Upper lobe of left lung (tissue), 6 donors: ENCODE results near the gene KHDC4. TPM values are rescaled to one million over a fixed set of nuclear protein-coding genes. Genes with fewer than 3 reads are reported as not detected.
"Not testable (repeated sequence)": the region's sequence is repeated elsewhere in the genome, so short reads cannot be mapped to it uniquely, and the experiment has no call there.

Experiments
- ATAC-seq, 2 donors: fragments of 200-7000 bp; cut with Tn5 transposase; one replicate each; pipeline ENCODE4 v1.9.1; 2022; ENCODE audit warnings: mild to moderate bottlenecking in 2 of 2, moderate library complexity in 2 of 2; ENCODE audit not compliant: low FRiP score in 2 of 2
- DNase-seq, 2 donors: peaks; one replicate each; pipeline ENCODE4 v3.0.0-alpha.2; 2019 to 2020
- H3K27ac ChIP-seq, 4 donors: fragments of 200-600 bp; sonication (generic); one replicate each; pipeline ENCODE4 v1.5.1; 2016 to 2019
- H3K27me3 ChIP-seq, 4 donors: fragments of 200-600 bp; sonication (generic); one replicate each; pipeline ENCODE4 v1.5.1; 2017 to 2019
- H3K36me3 ChIP-seq, 4 donors: fragments of 200-600 bp; sonication (generic); one replicate each; pipeline ENCODE4 v1.5.1; 2016 to 2019
- H3K4me1 ChIP-seq, 4 donors: fragments of 200-600 bp; sonication (generic); one replicate each; pipeline ENCODE4 v1.5.1; 2018 to 2019
- H3K4me3 ChIP-seq, 4 donors: fragments of 200-600 bp; sonication (generic); one replicate each; pipeline ENCODE4 v1.5.1; 2017 to 2019; ENCODE audit warnings: mild to moderate bottlenecking in 2 of 4, moderate library complexity in 1 of 4
- H3K9me3 ChIP-seq, 4 donors: fragments of 200-600 bp; sonication (generic); one replicate each; pipeline ENCODE4 v1.5.1; 2018 to 2019
- EP300 ChIP-seq, 4 donors: sonication (generic); formaldehyde crosslinking; IDR thresholded peaks; one replicate each; pipeline ENCODE4 v1.5.1; 2017; ENCODE audit warnings: antibody characterized with exemption in 4 of 4, control low read depth in 2 of 4
- POLR2A ChIP-seq, 4 donors: fragments of 450-650 bp; IDR thresholded peaks; one replicate each; pipeline ENCODE4 v1.5.1; 2016 to 2017; ENCODE audit warnings: antibody characterized with exemption in 4 of 4, mild to moderate bottlenecking in 2 of 4
- POLR2AphosphoS5 ChIP-seq, 2 donors: sonication (generic); formaldehyde crosslinking; IDR thresholded peaks; one replicate each; pipeline ENCODE4 v1.5.1; 2017; ENCODE audit warnings: antibody characterized with exemption in 2 of 2
- WGBS, 2 donors: methylation state at CpG; one replicate each; pipeline ENCODE4 v1.1.5; 2017 to 2018; 5-methylcytosine and 5-hydroxymethylcytosine counted together
- total RNA-seq, 6 donors: library from RNA; depleted of rRNA in 4 of 6; stranded (reverse); fragments of >200 nt in 4 of 6; gene quantifications; one replicate each; pipeline versions ENCODE4 v1.1.0 to v1.2.1, GENCODE V29; 2016 to 2021
- TF ChIP-seq, protein P1 (sequence below), 6 experiments: fragments of 450-650 bp in 4 of 6; fragments of 200-600 bp in 2 of 6; sonication (generic) in 2 of 6; IDR thresholded peaks; one replicate each; pipeline ENCODE4 v1.5.1; 2016 to 2019; ENCODE audit warnings: antibody characterized with exemption in 6 of 6
- donor health status: DM: no; HTN: no; CAD: no; lungs with moderate emphysema.
- donor health status: DM: no; HTN: yes; CAD: no; lungs with severe emphysema.

Gene KHDC4
- total RNA-seq, 6 donors from 2014 or later: 30.4 to 105 (median 37.6) TPM

DNA sequence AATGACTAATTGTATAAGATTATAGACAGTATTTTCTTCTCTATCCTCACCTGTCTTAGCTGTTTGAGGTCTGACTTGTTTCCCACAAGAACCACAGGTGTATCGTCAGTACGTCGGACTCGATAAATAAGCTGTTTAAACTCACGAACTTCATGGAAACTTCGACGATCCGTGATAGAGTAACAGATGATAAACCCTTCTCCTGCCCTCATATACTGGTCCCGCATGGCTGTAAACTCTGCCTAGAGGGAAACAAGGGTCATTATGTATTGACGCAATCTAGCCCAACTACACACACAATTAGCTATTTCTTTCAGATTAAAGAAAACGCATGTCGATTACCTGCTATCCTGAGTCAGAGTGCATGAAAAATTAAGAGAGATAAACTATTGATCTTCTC is 30.0 kb downstream of the KHDC4 start:
- Histone ChIP-seq H3K4me3 (no peak overlapping the region), H3K4me1 (peaks cover 0 to under 1% (median 0%) of the 10 kb centered on the region in 4 donors), H3K9me3 (no peaks in the 10 kb centered on the region), H3K27me3 (no peaks in the 10 kb centered on the region), H3K27ac (no peak overlapping the region), H3K36me3 (peaks cover 70 to 100% (median 89%) of the 10 kb centered on the region in 4 donors)
- DNase-seq: no peak
- no peak for ATAC-seq
- 95 to 96% methylated on average over 12 of the region's 12 CpGs for WGBS, 2 donors
- no peak for TF ChIP-seq POLR2A (IDR thresholded peaks at IDR 0.05)
- TF ChIP-seq, protein P1, sequence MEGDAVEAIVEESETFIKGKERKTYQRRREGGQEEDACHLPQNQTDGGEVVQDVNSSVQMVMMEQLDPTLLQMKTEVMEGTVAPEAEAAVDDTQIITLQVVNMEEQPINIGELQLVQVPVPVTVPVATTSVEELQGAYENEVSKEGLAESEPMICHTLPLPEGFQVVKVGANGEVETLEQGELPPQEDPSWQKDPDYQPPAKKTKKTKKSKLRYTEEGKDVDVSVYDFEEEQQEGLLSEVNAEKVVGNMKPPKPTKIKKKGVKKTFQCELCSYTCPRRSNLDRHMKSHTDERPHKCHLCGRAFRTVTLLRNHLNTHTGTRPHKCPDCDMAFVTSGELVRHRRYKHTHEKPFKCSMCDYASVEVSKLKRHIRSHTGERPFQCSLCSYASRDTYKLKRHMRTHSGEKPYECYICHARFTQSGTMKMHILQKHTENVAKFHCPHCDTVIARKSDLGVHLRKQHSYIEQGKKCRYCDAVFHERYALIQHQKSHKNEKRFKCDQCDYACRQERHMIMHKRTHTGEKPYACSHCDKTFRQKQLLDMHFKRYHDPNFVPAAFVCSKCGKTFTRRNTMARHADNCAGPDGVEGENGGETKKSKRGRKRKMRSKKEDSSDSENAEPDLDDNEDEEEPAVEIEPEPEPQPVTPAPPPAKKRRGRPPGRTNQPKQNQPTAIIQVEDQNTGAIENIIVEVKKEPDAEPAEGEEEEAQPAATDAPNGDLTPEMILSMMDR (IDR thresholded peaks at IDR 0.05): no peak
- TF ChIP-seq EP300 (IDR thresholded peaks at IDR 0.05): no peak
- no peak for TF ChIP-seq POLR2AphosphoS5 (IDR thresholded peaks at IDR 0.05)

DNA sequence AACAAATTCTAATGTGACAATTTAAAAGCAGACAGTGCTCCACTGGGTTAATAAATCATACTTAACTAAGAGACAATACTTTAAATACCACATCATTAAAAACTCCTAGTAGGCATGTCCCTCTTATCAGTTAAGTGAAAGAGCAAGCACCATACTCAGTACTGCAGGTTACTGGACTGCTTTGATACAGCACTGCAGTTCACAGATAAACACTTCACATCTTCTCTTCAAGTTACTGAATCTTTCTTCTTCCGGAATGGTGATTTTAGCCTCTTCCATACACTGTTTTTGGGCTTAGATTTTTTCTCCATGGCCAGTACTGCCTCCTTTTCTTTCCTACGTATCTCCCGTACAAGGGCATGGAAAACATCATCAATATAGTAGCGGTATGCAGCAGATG is 34.1 kb downstream of the KHDC4 start:
- Histone ChIP-seq H3K27me3 (no peaks in the 10 kb centered on the region), H3K4me3 (no peak overlapping the region), H3K36me3 (peaks cover 48 to 92% (median 80%) of the 10 kb centered on the region in 4 donors), H3K27ac (no peak overlapping the region), H3K4me1 (no peaks in the 10 kb centered on the region), H3K9me3 (no peaks in the 10 kb centered on the region)
- ATAC-seq (no peak), DNase-seq (no peak)
- WGBS, 2 donors: 87 to 88% methylated on average over 4 of the region's 4 CpGs
- TF ChIP-seq EP300 (IDR thresholded peaks at IDR 0.05) (no peak), POLR2AphosphoS5 (IDR thresholded peaks at IDR 0.05) (no peak), POLR2A (IDR thresholded peaks at IDR 0.05) (no peak)
- TF ChIP-seq, protein P1 (IDR thresholded peaks at IDR 0.05): no peak

DNA sequence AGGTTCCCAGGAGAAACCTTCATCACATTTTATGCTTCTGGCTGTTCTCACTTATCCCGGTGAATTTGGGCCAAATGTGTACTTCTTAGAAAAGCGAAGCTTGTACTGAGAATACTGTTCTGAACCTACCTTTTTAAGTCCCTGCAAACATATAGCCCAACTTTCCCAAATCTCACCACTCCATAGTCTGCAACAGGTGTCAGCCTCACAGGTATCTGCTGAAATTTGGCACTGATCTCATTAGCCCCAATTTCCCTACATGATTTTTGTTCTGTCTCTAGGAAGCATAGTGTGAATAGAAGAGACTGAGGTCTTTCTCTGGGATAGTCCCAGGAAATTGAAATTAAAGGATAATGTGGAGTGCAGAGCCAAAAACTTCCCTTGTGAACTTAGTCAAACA is 34.5 kb downstream of the KHDC4 start:
- no peak for DNase-seq
- no peak for ATAC-seq
- WGBS, 2 donors: 97 to 98% methylated on average over 2 of the region's 2 CpGs
- TF ChIP-seq POLR2A (IDR thresholded peaks at IDR 0.05) (no peak), POLR2AphosphoS5 (IDR thresholded peaks at IDR 0.05) (no peak), EP300 (IDR thresholded peaks at IDR 0.05) (no peak)
- TF ChIP-seq, protein P1 (IDR thresholded peaks at IDR 0.05): no peak
- Histone ChIP-seq H3K36me3 (peaks cover 43 to 87% (median 75%) of the 10 kb centered on the region in 4 donors), H3K4me3 (no peak overlapping the region), H3K9me3 (no peaks in the 10 kb centered on the region), H3K27ac (no peak overlapping the region), H3K4me1 (no peaks in the 10 kb centered on the region), H3K27me3 (no peaks in the 10 kb centered on the region)

DNA sequence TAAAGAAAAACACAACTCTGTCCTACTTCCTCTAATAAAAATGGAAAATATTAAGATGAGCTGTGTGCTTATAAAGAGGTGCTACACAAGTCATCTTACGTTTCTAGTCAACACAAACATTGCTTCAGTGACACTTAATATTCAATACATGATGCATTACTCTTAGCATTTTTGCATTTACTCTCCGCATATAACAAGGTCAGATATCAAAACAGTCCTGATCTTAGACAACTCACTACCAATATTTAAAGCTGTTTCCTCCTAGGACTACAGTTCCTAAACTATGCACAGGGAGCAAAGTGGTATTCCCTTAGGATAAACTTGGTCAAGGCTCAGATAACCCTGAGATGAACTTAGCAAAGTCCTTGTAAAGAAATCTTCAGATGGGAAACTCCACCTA is 35.3 kb downstream of the KHDC4 start:
- Histone ChIP-seq H3K27ac (no peak overlapping the region), H3K4me3 (no peak overlapping the region), H3K36me3 (peaks cover 35 to 79% (median 67%) of the 10 kb centered on the region in 4 donors), H3K9me3 (no peaks in the 10 kb centered on the region), H3K27me3 (no peaks in the 10 kb centered on the region), H3K4me1 (peaks cover 2 to 4% (median 4%) of the 10 kb centered on the region in 4 donors)
- ATAC-seq (no peak), DNase-seq (no peak)
- 65% methylated on average over 2 of the region's 2 CpGs for WGBS, 2 donors
- TF ChIP-seq EP300 (IDR thresholded peaks at IDR 0.05): no peak
- TF ChIP-seq POLR2AphosphoS5 (IDR thresholded peaks at IDR 0.05): no peak
- TF ChIP-seq, protein P1 (IDR thresholded peaks at IDR 0.05): no peak
- no peak for TF ChIP-seq POLR2A (IDR thresholded peaks at IDR 0.05)

DNA sequence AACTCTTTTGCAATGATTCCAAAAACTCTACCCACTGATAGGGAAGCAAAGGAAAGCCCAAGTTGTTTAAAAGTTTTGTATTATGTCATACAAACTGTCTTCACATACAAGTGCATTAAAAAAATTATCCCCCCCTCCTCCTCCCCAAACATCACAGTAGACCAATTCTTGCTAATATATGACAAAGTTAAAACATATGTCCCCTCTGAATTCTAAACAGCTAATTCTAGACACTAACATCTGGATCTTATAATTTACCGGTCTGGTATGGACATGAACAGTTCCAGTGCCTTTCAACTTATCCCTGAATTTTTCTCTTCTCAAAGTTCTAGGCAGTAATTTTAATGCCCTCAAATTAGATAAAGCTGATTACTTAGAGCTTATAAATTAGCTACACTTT is 36.5 kb downstream of the KHDC4 start:
- H3K9me3 ChIP-seq: no peaks in the 10 kb centered on the region
- 88 to 89% methylated on average over 1 of the region's 1 CpG for WGBS, 2 donors
- peaks cover 14 to 16% (median 15%) of the 10 kb centered on the region in 4 donors for H3K4me1 ChIP-seq
- TF ChIP-seq POLR2A (IDR thresholded peaks at IDR 0.05): no peak
- TF ChIP-seq EP300 (IDR thresholded peaks at IDR 0.05): no peak
- TF ChIP-seq, protein P1 (IDR thresholded peaks at IDR 0.05): no peak
- no peak for TF ChIP-seq POLR2AphosphoS5 (IDR thresholded peaks at IDR 0.05)
- H3K27me3 ChIP-seq: no peaks in the 10 kb centered on the region
- no peak overlapping the region for H3K4me3 ChIP-seq
- no peak for ATAC-seq
- no peak for DNase-seq
- no peak overlapping the region for H3K27ac ChIP-seq
- peaks cover 27 to 68% (median 56%) of the 10 kb centered on the region in 4 donors for H3K36me3 ChIP-seq

DNA sequence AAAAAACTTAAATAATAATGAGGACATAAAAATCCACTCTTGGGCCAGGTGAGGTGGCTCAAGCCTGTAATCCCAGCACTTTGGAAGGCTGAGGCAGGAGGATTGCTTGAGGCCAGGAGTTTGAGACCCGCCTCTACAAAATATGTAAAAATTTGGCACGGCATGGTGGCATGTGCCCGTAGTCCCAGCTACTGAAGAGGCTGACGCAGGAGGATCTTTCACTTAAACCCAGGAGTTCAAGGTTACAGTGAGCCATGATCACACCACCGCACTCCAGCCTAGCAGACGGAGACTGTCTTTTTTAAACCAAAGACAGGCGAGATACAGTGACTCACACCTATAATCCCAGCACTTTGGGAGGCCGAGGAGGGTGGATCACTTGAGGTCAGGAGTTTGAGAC is 37.7 kb downstream of the KHDC4 start:
- not testable (repeated sequence) for H3K9me3 ChIP-seq, DNase-seq, H3K27me3 ChIP-seq, H3K27ac ChIP-seq, H3K4me3 ChIP-seq, ATAC-seq
- Histone ChIP-seq H3K36me3 (peaks cover 17 to 55% (median 44%) of the 10 kb centered on the region in 4 donors), H3K4me1 (peaks cover 16 to 19% (median 18%) of the 10 kb centered on the region in 4 donors)
- WGBS, 2 donors: 94 to 98% methylated on average over 8 of the region's 8 CpGs

DNA sequence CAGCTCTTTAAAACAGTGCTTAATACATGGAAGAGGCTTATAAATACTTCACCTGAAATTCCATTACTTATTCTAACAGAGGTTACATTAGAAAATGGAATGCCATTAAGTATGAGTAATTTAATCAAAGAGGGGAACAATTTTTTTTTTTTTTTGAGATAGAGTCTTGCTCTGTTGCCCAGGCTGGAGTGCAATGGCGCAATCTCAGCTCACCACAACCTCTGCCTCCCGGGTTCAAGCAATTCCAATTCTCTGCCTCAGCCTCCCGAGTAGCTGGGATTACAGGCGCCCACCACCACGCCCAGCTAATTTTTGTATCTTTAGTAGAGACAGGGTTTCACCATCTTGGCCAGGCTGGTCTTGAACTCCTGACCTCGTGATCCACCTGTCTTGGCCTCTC is 38.6 kb downstream of the KHDC4 start:
- peaks cover 16 to 19% (median 18%) of the 10 kb centered on the region in 4 donors for H3K4me1 ChIP-seq
- not testable (repeated sequence) for ATAC-seq, H3K27me3 ChIP-seq, H3K27ac ChIP-seq, H3K4me3 ChIP-seq, H3K9me3 ChIP-seq, DNase-seq
- peaks cover 12 to 46% (median 35%) of the 10 kb centered on the region in 4 donors for H3K36me3 ChIP-seq
- WGBS, 2 donors: 89 to 95% methylated on average over 6 of the region's 6 CpGs
